WTC11 (cell line): ENCODE data around the gene RYR1. TPM values are rescaled to one million over a fixed set of nuclear protein-coding genes. Genes with fewer than 3 reads are reported as not detected.
"Not testable (repeated sequence)": the region's sequence is repeated elsewhere in the genome, so short reads cannot be mapped to it uniquely, and the experiment has no call there.

Experiments used
- ATAC-seq: fragments of 200-7000 bp; cut with Tn5 transposase; 2 replicates; pipeline ENCODE4 v1.10.0; 2021; ENCODE audit warnings: mild to moderate bottlenecking, moderate library complexity
- CTCF ChIA-PET: fragments of 300-600 bp; sonication (Branson Sonifier 250); formaldehyde crosslinking; loops from one replicate; lab custom pipeline; 2021; ENCODE audit warnings: antibody characterized with exemption; lab: Charles Lee
- POLR2A ChIA-PET: fragments of 350-600 bp; sonication (Branson Sonifier 250); formaldehyde crosslinking; loops from one replicate; lab custom pipeline; 2021; ENCODE audit warnings: antibody characterized with exemption; lab: Charles Lee
- DNase-seq: peaks from one replicate; pipeline ENCODE4 v3.0.0; 2021; ENCODE audit warnings: low spot score
- H3K27ac Mint-ChIP-seq: 2 replicates; pipeline ENCODE4 v1.8.0; 2021; ENCODE audit warnings: mixed read lengths
- H3K27me3 Mint-ChIP-seq: 2 replicates; pipeline ENCODE4 v1.8.0; 2021; ENCODE audit warnings: low read depth, mild to moderate bottlenecking, moderate library complexity, mixed read lengths
- H3K36me3 Mint-ChIP-seq: 2 replicates; pipeline ENCODE4 v1.8.0; 2021; ENCODE audit warnings: mixed read lengths
- H3K4me1 Mint-ChIP-seq: 2 replicates; pipeline ENCODE4 v1.8.0; 2022; ENCODE audit warnings: mixed read lengths
- H3K4me3 Mint-ChIP-seq: 2 replicates; pipeline ENCODE4 v1.8.0; 2021; ENCODE audit warnings: mild to moderate bottlenecking, moderate library complexity, mixed read lengths
- H3K9me3 Mint-ChIP-seq: 2 replicates; pipeline ENCODE4 v1.8.0; 2021; ENCODE audit warnings: mixed read lengths
- ERG ChIP-seq: fragments of 250-450 bp; sonication (Bioruptor Pico); IDR thresholded peaks from 2 replicates; pipeline ENCODE4 v1.8.0; 2021; ENCODE audit warnings: mild to moderate bottlenecking
- FOXJ3 ChIP-seq: sonication (generic); formaldehyde crosslinking; IDR thresholded peaks from 2 replicates; pipeline ENCODE4 v1.9.0; 2021; ENCODE audit warnings: missing genetic modification reagents, mild to moderate bottlenecking, borderline replicate concordance
- FOXP1 ChIP-seq: sonication (generic); formaldehyde crosslinking; IDR thresholded peaks from 2 replicates; pipeline ENCODE4 v1.8.0; 2022; ENCODE audit warnings: missing genetic modification reagents, mild to moderate bottlenecking, moderate library complexity, borderline replicate concordance
- MAX ChIP-seq: sonication (generic); formaldehyde crosslinking; IDR thresholded peaks from 2 replicates; pipeline ENCODE4 v1.8.0; 2022; ENCODE audit warnings: mild to moderate bottlenecking, missing genetic modification reagents
- RELA ChIP-seq: sonication (generic); formaldehyde crosslinking; IDR thresholded peaks from 2 replicates; pipeline ENCODE4 v1.8.1; 2022; ENCODE audit warnings: missing genetic modification reagents, mild to moderate bottlenecking, borderline replicate concordance
- RORB ChIP-seq: fragments of 250-450 bp; sonication (Bioruptor Pico); IDR thresholded peaks from 2 replicates; pipeline ENCODE4 v1.9.0; 2021; ENCODE audit warnings: mild to moderate bottlenecking
- SP1 ChIP-seq: sonication (generic); formaldehyde crosslinking; conservative IDR thresholded peaks from 2 replicates; pipeline ENCODE4 v1.8.1; 2022; ENCODE audit warnings: missing genetic modification reagents
- TEAD1 ChIP-seq: sonication (generic); formaldehyde crosslinking; IDR thresholded peaks from 2 replicates; pipeline ENCODE4 v1.8.0; 2022; ENCODE audit warnings: mild to moderate bottlenecking, missing genetic modification reagents
- ZNF281 ChIP-seq: sonication (generic); formaldehyde crosslinking; IDR thresholded peaks from 2 replicates; pipeline ENCODE4 v1.8.0; 2023; ENCODE audit warnings: mild to moderate bottlenecking, missing genetic modification reagents
- ZNF396 ChIP-seq: fragments of 250-450 bp; sonication (Bioruptor Pico); IDR thresholded peaks from 2 replicates; pipeline ENCODE4 v1.8.0; 2021; ENCODE audit warnings: mild to moderate bottlenecking, moderate library complexity, borderline replicate concordance
- total RNA-seq: library from RNA; stranded (reverse); gene quantifications from 3 replicates; pipeline ENCODE4 v1.2.3, GENCODE V29; 2021
- TF ChIP-seq, protein P1 (sequence below): sonication (generic); formaldehyde crosslinking; conservative IDR thresholded peaks from 2 replicates; pipeline ENCODE4 v1.8.1; 2022; ENCODE audit warnings: mild to moderate bottlenecking, missing genetic modification reagents

Gene RYR1
- total RNA-seq, 1 experiment from 2014 or later = 24.2 TPM

DNA sequence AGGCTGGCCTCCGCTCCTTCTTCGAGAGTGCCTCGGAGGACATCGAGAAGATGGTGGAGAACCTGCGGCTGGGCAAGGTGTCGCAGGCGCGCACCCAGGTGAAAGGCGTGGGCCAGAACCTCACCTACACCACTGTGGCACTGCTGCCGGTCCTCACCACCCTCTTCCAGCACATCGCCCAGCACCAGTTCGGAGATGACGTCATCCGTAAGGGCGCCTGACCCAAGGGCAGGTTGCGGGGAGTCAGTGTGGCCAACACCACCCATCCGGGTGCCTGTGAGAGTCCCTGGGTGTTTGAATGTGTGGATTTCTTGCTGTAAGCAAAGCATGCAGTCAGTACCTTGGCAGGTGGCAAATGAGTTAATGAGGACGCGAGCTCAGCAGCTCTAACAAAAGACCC is 78.8 kb downstream of the RYR1 start (continued):
- TF ChIP-seq ZNF281 (CRISPR knock-in tag) (no peak), ERG (CRISPR knock-in tag) (no peak), MAX (CRISPR knock-in tag) (no peak)

- H3K36me3 Mint-ChIP-seq, H3K27me3 Mint-ChIP-seq, H3K27ac Mint-ChIP-seq, H3K4me1 Mint-ChIP-seq, DNase-seq, H3K4me3 Mint-ChIP-seq, ATAC-seq, H3K9me3 Mint-ChIP-seq: not testable (repeated sequence)
- POLR2A ChIA-PET = interaction anchor here (0.7 kb wide), 1 partner anchor 100 kb away, joined by 3 read pairs; no protein-coding TSS in a partner anchor
- CTCF ChIA-PET = interaction anchor here (0.9 to 2.2 kb wide), 3 partner anchors 110 to 124 kb away, joined by 3 to 15 read pairs (median 3); partner anchors contain the start of gene FAM98C
These were observed 79.7 kb downstream of the RYR1 start for GRCh38 chr19:38513156-38513555.

- H3K27ac Mint-ChIP-seq = no peak overlapping the region
- no peaks in the 10 kb centered on the region for H3K4me1 Mint-ChIP-seq
- H3K36me3 Mint-ChIP-seq = peaks cover 3% of the 10 kb centered on the region
- no peaks in the 10 kb centered on the region for H3K27me3 Mint-ChIP-seq
- CTCF ChIA-PET = interaction anchor here (1.4 to 2.2 kb wide), 2 partner anchors 111 to 121 kb away, joined by 3 to 15 read pairs; partner anchors contain the start of gene FAM98C
- DNase-seq = no peak
- H3K9me3 Mint-ChIP-seq = no peaks in the 10 kb centered on the region
- POLR2A ChIA-PET = interaction anchor here (0.7 kb wide), 1 partner anchor 101 kb away, joined by 3 read pairs; no protein-coding TSS in a partner anchor
- TF ChIP-seq RELA (CRISPR knock-in tag) (no peak), FOXP1 (CRISPR knock-in tag) (no peak), ZNF281 (CRISPR knock-in tag) (no peak), SP1 (no peak), FOXJ3 (no peak), TEAD1 (CRISPR knock-in tag) (no peak), ZNF396 (CRISPR knock-in tag) (no peak), RORB (CRISPR knock-in tag) (no peak)
- TF ChIP-seq, protein P1, sequence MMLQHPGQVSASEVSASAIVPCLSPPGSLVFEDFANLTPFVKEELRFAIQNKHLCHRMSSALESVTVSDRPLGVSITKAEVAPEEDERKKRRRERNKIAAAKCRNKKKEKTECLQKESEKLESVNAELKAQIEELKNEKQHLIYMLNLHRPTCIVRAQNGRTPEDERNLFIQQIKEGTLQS = no peak
- no peak overlapping the region for H3K4me3 Mint-ChIP-seq
- ATAC-seq = no peak
These were observed 80.3 kb downstream of the RYR1 start for GRCh38 chr19:38513762-38514167.
